Neural cell (in vitro differentiated cells): ENCODE measurements around the gene S1PR2.
A peak's percentile ranks its signal among the peaks of the same experiment; 100 is the strongest.

Experiments used
- MXI1 ChIP-seq: fragments of 450-650 bp; conservative IDR thresholded peaks from 2 replicates; pipeline ENCODE4 v1.6.1; 2014; ENCODE audit warnings: antibody characterized with exemption, mild to moderate bottlenecking; ENCODE audit not compliant: poor library complexity, severe bottlenecking
- SMC3 ChIP-seq: fragments of 450-650 bp; conservative IDR thresholded peaks from 2 replicates; pipeline ENCODE4 v1.6.1; 2014; ENCODE audit warnings: antibody characterized with exemption, mild to moderate bottlenecking, moderate library complexity; ENCODE audit not compliant: poor library complexity

DNA sequence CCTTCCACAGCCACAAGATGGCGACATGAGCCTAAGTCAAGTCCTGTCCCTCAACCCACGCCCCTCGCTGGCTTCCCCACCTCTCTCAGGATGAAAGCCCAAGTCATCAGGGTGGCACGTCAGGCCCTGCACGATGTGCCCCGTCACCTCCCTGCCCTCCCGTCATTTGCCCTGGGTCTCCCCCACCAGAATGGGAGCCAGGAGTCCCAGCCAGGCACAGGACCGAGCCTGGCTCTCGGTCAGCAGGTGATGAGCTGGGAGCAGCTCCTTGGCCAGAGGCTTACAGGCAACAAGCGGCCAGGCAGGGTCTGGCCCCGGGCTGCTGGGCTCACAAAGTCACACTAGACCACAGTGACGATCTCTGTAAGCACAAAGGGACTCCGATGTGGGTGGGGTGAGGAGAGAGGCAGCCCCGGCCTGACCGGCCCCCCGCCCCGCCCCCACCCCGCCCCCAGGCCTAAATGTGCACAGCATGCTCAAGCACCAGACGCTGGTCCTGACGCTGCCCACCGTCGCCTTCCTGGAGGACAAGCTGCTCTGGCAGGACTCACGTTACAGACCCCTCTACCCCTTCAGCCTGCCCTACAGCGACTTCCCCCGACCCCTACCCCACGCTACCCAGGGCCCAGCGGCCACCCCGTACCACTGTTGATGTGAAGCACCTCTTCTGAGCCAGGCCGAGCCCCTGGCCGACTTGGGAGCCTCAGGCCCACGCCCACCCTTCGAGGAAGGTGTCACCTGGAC, 28.2 kb upstream of the S1PR2 start:
- TF ChIP-seq SMC3 (peak; percentile 78), MXI1 (peak; percentile 30)
